OCI-LY7 (cell line): ENCODE measurements around the gene LYRM4. TPM values are rescaled to one million over a fixed set of nuclear protein-coding genes. Genes with fewer than 3 reads are reported as not detected.

Experiments
- BruUV-seq: library from RNA; stranded (reverse); fragments of 400-500 nt; replicated peaks from 2 replicates; lab custom pipeline; 2021; lab: Mats Ljungman, UMichigan
- CTCF ChIA-PET: fragments of 300-600 bp; sonication (Branson Sonifier 250); formaldehyde crosslinking; loops from one replicate; lab custom pipeline; 2022; ENCODE audit warnings: antibody characterized with exemption; ENCODE audit not compliant: unreplicated experiment; lab: Charles Lee
- POLR2A ChIA-PET: fragments of 300-600 bp; sonication (Branson Sonifier 250); formaldehyde crosslinking; loops from one replicate; lab custom pipeline; 2022; ENCODE audit warnings: antibody characterized with exemption; lab: Charles Lee
- DNase-seq: peaks from one replicate; pipeline ENCODE4 v3.0.0-alpha.2; 2015; ENCODE audit warnings: low spot score
- H2AFZ ChIP-seq: fragments of 200-600 bp; sonication (generic), shearing (Covaris generic); 2 replicates; pipeline ENCODE4 v1.6.1; 2014; ENCODE audit warnings: mild to moderate bottlenecking, antibody characterized with exemption, low read length, moderate library complexity
- H3K27ac ChIP-seq: fragments of 200-600 bp; sonication (generic); 2 replicates; pipeline ENCODE4 v1.5.1; 2014; ENCODE audit warnings: mixed run types, low read depth, mild to moderate bottlenecking, moderate library complexity, low read length, inconsistent platforms; ENCODE audit not compliant: poor library complexity, severe bottlenecking
- H3K36me3 ChIP-seq: fragments of 200-600 bp; sonication (generic); 2 replicates; pipeline ENCODE4 v1.6.1; 2014; ENCODE audit warnings: mild to moderate bottlenecking, antibody characterized with exemption, low read length, moderate library complexity, mixed read lengths; ENCODE audit not compliant: insufficient read depth
- H3K4me1 ChIP-seq: fragments of 200-600 bp; sonication (generic); 2 replicates; pipeline ENCODE4 v1.5.1; 2014; ENCODE audit warnings: mild to moderate bottlenecking, low read length; ENCODE audit not compliant: insufficient read depth, poor library complexity, severe bottlenecking
- H3K4me2 ChIP-seq: fragments of 200-600 bp; sonication (generic); 2 replicates; pipeline ENCODE4 v1.6.1; 2014; ENCODE audit warnings: mild to moderate bottlenecking, low read length
- H3K4me3 ChIP-seq: fragments of 200-600 bp; sonication (generic); 2 replicates; pipeline ENCODE4 v1.5.1; 2014; ENCODE audit warnings: mild to moderate bottlenecking, low read depth, low read length; ENCODE audit not compliant: poor library complexity, severe bottlenecking
- H3K79me2 ChIP-seq: fragments of 200-600 bp; sonication (generic); 2 replicates; pipeline ENCODE4 v1.6.1; 2016; ENCODE audit warnings: low read depth, mild to moderate bottlenecking, low read length, moderate library complexity, mixed read lengths; ENCODE audit not compliant: insufficient read depth
- H3K9me2 ChIP-seq: fragments of 200-600 bp; sonication (generic); 2 replicates; pipeline ENCODE4 v1.6.1; 2016; ENCODE audit warnings: mild to moderate bottlenecking, low read length, mixed read lengths; ENCODE audit not compliant: insufficient read depth
- H3K9me3 ChIP-seq: fragments of 200-600 bp; sonication (generic); 2 replicates; pipeline ENCODE4 v1.6.1; 2014; ENCODE audit warnings: mild to moderate bottlenecking, mixed run types, low read length, mixed read lengths
- H4K20me1 ChIP-seq: fragments of 200-600 bp; sonication (generic); 2 replicates; pipeline ENCODE4 v1.6.1; 2014; ENCODE audit warnings: mild to moderate bottlenecking, antibody characterized with exemption, low read length, moderate library complexity, mixed read lengths; ENCODE audit not compliant: insufficient read depth
- EZH2phosphoT487 ChIP-seq: fragments of 200-600 bp; sonication (generic); IDR thresholded peaks from 2 replicates; pipeline ENCODE4 v1.6.1; 2018; ENCODE audit warnings: low read depth, borderline replicate concordance, mild to moderate bottlenecking, mixed run types, antibody characterized with exemption, low read length, moderate library complexity, mixed read lengths
- intact Hi-C: fragments of 100-400 bp; cut with micrococcal nuclease; formaldehyde crosslinking; loops from one replicate; pipeline ENCODE4 v1.10.0; 2022; ENCODE audit not compliant: unreplicated experiment
- total RNA-seq, 2 experiments: library from RNA; depleted of rRNA in 1 of 2; stranded (reverse); fragments of >200 nt in 1 of 2; shearing (Covaris generic) in 1 of 2; gene quantifications; 2 replicates each; pipeline ENCODE4 v1.2.3, GENCODE V29; 2014 to 2022
- TF ChIP-seq, protein P1 (sequence below): fragments of 200-600 bp; sonication (generic); conservative IDR thresholded peaks from 2 replicates; pipeline ENCODE4 v1.5.1; 2014; ENCODE audit warnings: mild to moderate bottlenecking, antibody characterized with exemption, low read length, moderate library complexity, mixed read lengths

The LYRM4 gene
- total RNA-seq, 2 experiments from 2014 or later: 19.6 to 34.3 TPM

DNA sequence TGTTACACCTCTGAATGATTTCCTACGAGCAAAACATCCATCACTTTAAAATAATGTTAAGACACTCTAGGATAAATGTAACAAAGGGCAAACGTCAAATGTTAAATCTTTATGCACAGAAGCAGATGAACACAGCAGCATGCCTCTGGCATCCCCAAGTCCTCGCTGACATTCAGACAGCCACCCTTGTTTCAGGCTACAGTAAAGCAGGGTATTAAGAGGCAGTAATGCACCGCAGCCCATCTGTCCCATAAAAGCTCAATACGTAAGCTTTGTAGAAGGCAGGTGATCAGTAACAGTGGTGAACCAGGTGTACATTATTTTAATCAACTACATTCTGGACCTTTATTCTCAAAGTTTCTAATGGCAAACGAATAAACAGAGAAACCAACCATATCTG, 110.9 kb downstream of the LYRM4 start:
- Histone ChIP-seq H4K20me1 (no peaks in the 10 kb centered on the region), H3K4me3 (no peak overlapping the region), H3K4me2 (no peak overlapping the region), H3K79me2 (no peaks in the 10 kb centered on the region), H3K27ac (no peak overlapping the region), H2AFZ (no peak overlapping the region), H3K9me3 (no peaks in the 10 kb centered on the region), H3K4me1 (no peaks in the 10 kb centered on the region), H3K9me2 (no peaks in the 10 kb centered on the region), H3K36me3 (no peaks in the 10 kb centered on the region)
- TF ChIP-seq, protein P1, sequence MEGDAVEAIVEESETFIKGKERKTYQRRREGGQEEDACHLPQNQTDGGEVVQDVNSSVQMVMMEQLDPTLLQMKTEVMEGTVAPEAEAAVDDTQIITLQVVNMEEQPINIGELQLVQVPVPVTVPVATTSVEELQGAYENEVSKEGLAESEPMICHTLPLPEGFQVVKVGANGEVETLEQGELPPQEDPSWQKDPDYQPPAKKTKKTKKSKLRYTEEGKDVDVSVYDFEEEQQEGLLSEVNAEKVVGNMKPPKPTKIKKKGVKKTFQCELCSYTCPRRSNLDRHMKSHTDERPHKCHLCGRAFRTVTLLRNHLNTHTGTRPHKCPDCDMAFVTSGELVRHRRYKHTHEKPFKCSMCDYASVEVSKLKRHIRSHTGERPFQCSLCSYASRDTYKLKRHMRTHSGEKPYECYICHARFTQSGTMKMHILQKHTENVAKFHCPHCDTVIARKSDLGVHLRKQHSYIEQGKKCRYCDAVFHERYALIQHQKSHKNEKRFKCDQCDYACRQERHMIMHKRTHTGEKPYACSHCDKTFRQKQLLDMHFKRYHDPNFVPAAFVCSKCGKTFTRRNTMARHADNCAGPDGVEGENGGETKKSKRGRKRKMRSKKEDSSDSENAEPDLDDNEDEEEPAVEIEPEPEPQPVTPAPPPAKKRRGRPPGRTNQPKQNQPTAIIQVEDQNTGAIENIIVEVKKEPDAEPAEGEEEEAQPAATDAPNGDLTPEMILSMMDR: no peak
- no peak for TF ChIP-seq EZH2phosphoT487
- no TSS peak for BruUV-seq
- no peak for DNase-seq
- ChIA-PET CTCF (no interaction called here), POLR2A (no interaction called here)
- intact Hi-C loops: no loop called here

DNA sequence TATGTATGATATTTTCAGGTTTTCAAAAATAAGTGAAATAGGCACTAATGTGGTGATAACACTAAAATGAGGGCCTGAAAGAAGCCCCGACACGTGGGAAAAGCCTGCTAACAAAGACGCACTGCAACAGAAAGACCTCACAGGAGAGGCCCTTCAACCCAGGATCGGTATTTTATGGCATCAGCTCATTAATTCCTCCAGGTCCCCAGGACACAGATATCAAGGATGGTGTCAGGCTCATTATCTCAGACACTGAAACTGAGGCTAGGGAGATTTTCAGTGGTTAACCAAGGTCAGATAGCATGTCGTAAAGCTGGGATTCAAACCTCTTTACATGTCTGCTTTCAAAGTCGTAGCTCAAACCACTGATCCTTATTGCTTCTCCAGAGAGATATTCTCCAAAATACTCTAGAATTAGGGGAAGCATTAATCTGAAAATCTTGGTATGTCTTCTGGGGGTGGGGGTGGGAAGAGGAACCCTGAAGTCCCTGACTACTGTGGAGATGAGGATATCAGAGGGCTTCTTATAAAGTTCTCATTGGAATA, 111.5 kb downstream of the LYRM4 start:
- ChIA-PET POLR2A (interaction anchor here (0.6 to 0.7 kb wide), 3 partner anchors 85 to 262 kb away, joined by 3 to 6 read pairs (median 4); no protein-coding TSS in a partner anchor), CTCF (no interaction called here)
- Histone ChIP-seq H3K36me3 (no peaks in the 10 kb centered on the region), H3K79me2 (no peaks in the 10 kb centered on the region), H3K9me2 (no peaks in the 10 kb centered on the region), H3K4me1 (no peaks in the 10 kb centered on the region), H3K27ac (no peak overlapping the region), H3K4me3 (no peak overlapping the region), H4K20me1 (no peaks in the 10 kb centered on the region), H3K4me2 (no peak overlapping the region), H3K9me3 (no peaks in the 10 kb centered on the region), H2AFZ (no peak overlapping the region)
- no peak for DNase-seq
- no TSS peak for BruUV-seq
- intact Hi-C loops: no loop called here
- TF ChIP-seq, protein P1: no peak
- no peak for TF ChIP-seq EZH2phosphoT487

DNA sequence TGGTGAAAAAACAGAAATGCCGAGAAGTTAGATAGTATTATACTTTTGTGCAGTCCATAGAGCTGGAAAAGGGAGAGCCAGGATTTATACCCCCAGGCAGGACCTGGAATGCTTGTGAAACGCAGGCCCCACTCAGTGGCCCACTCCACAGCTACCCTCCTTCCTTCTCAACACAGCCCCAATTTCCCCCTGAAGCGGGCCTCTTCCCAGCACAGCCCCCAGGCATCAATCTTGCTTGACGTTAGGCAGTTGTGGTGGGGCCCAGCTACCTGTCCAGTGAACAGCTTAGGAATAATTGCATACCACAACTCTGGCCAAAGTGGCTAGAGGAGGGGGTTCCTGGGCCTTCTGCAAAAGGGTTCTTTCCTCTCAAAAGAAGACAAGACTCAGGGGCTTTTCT, 114.4 kb downstream of the LYRM4 start:
- CTCF ChIA-PET: no interaction called here
- H3K9me2 ChIP-seq: no peaks in the 10 kb centered on the region
- intact Hi-C loops: no loop called here
- DNase-seq: no peak
- no peaks in the 10 kb centered on the region for H3K4me1 ChIP-seq
- POLR2A ChIA-PET: interaction anchor here (0.9 to 1.2 kb wide), 4 partner anchors 27 to 241 kb away, joined by 3 to 4 read pairs (median 3); no protein-coding TSS in a partner anchor
- H2AFZ ChIP-seq: no peak overlapping the region
- no peaks in the 10 kb centered on the region for H3K36me3 ChIP-seq
- no peaks in the 10 kb centered on the region for H3K79me2 ChIP-seq
- no peak overlapping the region for H3K4me3 ChIP-seq
- H4K20me1 ChIP-seq: no peaks in the 10 kb centered on the region
- no peak for TF ChIP-seq EZH2phosphoT487
- TF ChIP-seq, protein P1: no peak
- no peaks in the 10 kb centered on the region for H3K9me3 ChIP-seq
- BruUV-seq: no TSS peak
- H3K4me2 ChIP-seq: no peak overlapping the region
- no peak overlapping the region for H3K27ac ChIP-seq
